SK-N-MC (cell line): ENCODE measurements around the gene ELMO1.

Experiments used
- DNase-seq: peaks from one replicate; pipeline ENCODE4 v3.0.0-alpha.2; 2011; ENCODE audit warnings: low read depth, low spot score
- H3K27ac ChIP-seq: fragments of 200-600 bp; sonication (generic); 2 replicates; pipeline ENCODE4 v1.5.1; 2016; ENCODE audit warnings: mixed run types
- H3K36me3 ChIP-seq: fragments of 200-600 bp; sonication (generic); 2 replicates; pipeline ENCODE4 v1.6.1; 2017; ENCODE audit warnings: antibody characterized with exemption, low read length, mixed read lengths; ENCODE audit not compliant: insufficient read depth
- H3K4me3 ChIP-seq: fragments of 200-600 bp; sonication (generic); 2 replicates; pipeline ENCODE4 v1.5.1; 2016
- H3K9ac ChIP-seq: fragments of 200-600 bp; sonication (generic); 2 replicates; pipeline ENCODE4 v1.8.0; 2017; ENCODE audit warnings: mixed run types, mixed read lengths; ENCODE audit not compliant: insufficient read length
- H3K9me3 ChIP-seq: fragments of 200-600 bp; sonication (generic); 2 replicates; pipeline ENCODE4 v1.6.1; 2017; ENCODE audit warnings: low read depth, mild to moderate bottlenecking, antibody characterized with exemption, low read length, moderate library complexity, mixed read lengths
- EZH2 ChIP-seq: fragments of 200-600 bp; sonication (generic); IDR thresholded peaks from one replicate; pipeline ENCODE4 v1.6.1; 2017; ENCODE audit warnings: antibody characterized with exemption
- FOXP2 ChIP-seq: optimal IDR thresholded peaks from 2 replicates; pipeline ENCODE3; 2011; ENCODE audit warnings: mild to moderate bottlenecking, moderate library complexity; ENCODE audit not compliant: insufficient read depth; ENCODE audit errors: extremely low read length, control extremely low read depth
- POLR2AphosphoS5 ChIP-seq: IDR thresholded peaks from 2 replicates; pipeline ENCODE4 v1.6.1; 2012; ENCODE audit warnings: mild to moderate bottlenecking, low read depth, low read length, borderline replicate concordance

ELMO1 gene

DNA sequence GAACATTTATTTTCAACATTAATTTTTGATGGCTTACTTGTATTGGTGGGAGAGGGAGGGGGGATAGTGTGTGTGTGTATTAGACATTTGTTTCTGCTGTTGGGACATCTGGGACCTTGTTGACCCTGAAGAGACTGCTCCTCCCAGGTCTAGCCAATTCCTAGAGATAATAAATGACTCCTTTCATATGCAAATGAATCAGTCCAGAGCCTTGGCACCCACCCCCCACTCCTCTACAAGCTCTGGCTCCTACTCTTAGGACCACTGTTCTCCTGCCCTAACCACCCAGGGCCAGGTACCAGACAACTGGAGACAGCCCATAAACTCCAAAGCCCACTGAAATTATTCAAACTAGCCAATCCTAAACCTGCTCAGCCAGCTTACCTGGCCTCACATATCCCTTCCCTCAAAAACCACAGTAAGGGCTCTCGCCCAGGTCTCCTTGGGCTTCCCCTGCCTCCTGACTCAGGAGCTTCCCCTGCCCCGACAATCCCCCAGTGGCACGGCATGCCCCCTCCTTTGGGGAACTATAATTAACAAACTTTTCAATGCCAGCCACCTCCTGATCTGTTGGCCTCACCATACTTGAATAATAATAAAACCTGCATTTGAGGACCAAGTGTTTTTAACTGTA lies 233.3 kb downstream of the ELMO1 start:
- no peaks in the 10 kb centered on the region for H3K36me3 ChIP-seq
- no peak for DNase-seq
- H3K9me3 ChIP-seq, result no peaks in the 10 kb centered on the region
- no peak overlapping the region for H3K27ac ChIP-seq
- H3K4me3 ChIP-seq, result no peak overlapping the region
- H3K9ac ChIP-seq, result no peak overlapping the region
- TF ChIP-seq EZH2, result no peak

DNA sequence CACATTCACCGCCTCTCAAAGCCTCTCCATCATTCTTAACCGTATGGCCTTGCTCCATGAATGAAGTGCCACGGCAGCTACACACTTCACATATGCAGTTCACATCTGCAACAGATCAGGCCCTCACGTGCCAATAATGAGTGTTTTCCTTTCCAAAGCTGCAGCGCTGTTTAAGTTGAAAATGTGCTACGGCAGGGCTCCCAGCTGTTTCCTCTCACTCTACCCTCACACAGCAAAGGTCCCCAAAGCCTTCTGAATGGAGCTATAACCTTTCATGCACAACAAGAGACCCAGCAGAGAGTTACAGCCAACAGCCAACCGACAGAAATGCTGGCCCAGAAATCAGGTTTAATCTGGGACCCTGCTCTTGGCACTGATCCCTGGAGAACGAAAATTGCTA lies 236.1 kb downstream of the ELMO1 start:
- H3K27ac ChIP-seq, result no peak overlapping the region
- H3K4me3 ChIP-seq, result no peak overlapping the region
- no peaks in the 10 kb centered on the region for H3K36me3 ChIP-seq
- H3K9ac ChIP-seq, result no peak overlapping the region
- no peak for DNase-seq
- no peaks in the 10 kb centered on the region for H3K9me3 ChIP-seq
- TF ChIP-seq EZH2 (no peak), POLR2AphosphoS5 (no peak), FOXP2 (no peak)

DNA sequence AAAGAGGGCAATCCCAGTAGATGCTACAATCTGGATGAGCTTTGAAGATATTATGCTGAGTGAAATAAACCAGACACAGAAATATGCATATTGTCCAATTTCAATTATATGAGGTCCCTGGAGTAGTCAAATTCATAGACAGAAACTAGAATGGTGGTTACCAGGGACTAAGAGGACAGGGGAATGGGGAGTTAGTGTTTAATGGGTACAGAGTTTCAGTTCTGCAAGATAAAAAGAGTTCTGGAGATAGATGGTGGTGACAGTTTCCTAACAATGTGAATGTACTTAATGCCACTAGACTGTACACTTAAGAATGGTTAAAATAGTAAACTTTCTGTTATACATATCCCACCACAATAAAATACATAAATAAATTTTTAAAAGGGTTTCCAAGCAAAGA lies 236.6 kb downstream of the ELMO1 start:
- no peak overlapping the region for H3K4me3 ChIP-seq
- no peak for TF ChIP-seq FOXP2
- DNase-seq, result no peak
- H3K9me3 ChIP-seq, result no peaks in the 10 kb centered on the region
- H3K9ac ChIP-seq, result no peak overlapping the region
- H3K36me3 ChIP-seq, result no peaks in the 10 kb centered on the region
- H3K27ac ChIP-seq, result no peak overlapping the region

DNA sequence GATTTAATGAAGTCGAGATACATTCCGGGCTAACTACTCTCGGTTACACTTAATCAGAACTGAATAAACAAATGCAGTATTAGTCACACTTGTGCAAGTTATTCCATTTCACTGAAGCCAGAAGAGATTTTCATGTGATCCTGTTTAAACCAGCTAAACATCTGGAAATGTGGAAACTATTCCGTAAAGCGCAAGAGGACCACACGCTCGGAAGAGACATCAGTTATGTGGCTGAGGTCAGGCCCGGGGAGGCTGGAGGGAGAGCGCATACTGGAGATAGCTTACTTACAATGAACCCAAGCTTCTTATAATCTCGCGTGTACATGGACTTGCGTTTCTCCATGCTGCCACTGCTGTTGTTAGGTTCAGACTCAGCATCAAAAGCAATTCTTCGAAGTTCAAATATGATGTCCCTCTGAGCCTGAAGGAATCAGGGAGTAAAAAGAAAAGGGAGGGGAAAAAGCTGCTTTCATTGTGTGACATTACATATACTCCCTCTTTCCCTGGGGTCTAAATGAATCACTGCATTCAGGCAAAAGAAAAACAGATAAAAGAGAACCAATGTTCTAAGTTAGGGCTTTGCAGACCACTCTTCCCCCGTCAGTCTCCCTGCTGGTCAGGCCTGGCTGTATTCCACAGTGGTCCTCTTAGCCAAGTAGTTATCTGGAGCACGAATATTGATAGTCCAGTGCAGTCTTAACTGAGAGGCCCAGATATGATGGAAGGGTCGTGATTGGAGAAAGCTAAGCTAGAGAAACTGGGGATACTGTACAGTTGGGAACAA lies 237.4 kb downstream of the ELMO1 start:
- no peaks in the 10 kb centered on the region for H3K36me3 ChIP-seq
- no peak for DNase-seq
- H3K9ac ChIP-seq, result no peak overlapping the region
- H3K27ac ChIP-seq, result no peak overlapping the region
- TF ChIP-seq EZH2, result no peak
- TF ChIP-seq FOXP2, result no peak
- TF ChIP-seq POLR2AphosphoS5, result no peak
- no peaks in the 10 kb centered on the region for H3K9me3 ChIP-seq
- H3K4me3 ChIP-seq, result no peak overlapping the region

DNA sequence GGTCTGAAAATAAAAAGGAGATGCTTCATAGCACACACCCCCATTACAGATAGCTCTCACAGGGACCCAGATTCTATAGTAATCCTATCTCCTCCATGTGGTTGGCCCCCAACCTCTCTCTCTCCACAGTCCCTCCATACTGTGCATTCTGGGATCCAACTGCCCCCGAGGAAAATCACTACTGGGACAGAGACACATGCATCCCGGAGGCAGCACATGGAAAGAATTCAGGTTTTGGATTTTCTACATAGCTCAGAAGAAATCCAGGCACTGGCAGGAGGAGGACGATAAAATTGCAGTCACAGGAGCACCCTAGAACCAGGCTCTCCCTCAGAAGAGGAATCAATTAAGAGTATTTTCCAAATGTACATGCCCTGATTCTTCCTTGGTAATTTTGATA lies 239.5 kb downstream of the ELMO1 start:
- Histone ChIP-seq H3K36me3 (no peaks in the 10 kb centered on the region), H3K27ac (no peak overlapping the region), H3K9me3 (no peaks in the 10 kb centered on the region), H3K9ac (no peak overlapping the region), H3K4me3 (no peak overlapping the region)
- TF ChIP-seq POLR2AphosphoS5, result no peak
- no peak for TF ChIP-seq EZH2
- TF ChIP-seq FOXP2, result no peak
- DNase-seq, result no peak

DNA sequence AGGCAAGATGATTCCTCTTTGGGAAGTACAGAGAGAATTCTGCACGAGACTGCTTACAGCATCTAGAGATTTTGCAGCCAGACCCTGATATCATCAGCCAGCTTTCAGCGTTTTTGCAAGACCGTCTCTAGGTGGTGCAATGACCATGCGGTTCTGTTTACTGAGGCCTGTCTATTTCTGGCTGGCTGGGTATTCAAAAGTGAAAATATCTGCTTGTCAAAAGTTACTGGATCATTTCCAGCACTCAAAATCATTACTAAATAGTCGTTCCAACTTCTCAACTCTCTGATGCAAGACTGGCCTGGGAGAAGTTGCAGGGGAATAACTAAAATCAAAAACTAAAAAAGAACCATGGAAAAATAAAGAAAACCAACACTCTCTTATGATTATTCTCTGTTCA lies 240.1 kb downstream of the ELMO1 start:
- no peaks in the 10 kb centered on the region for H3K36me3 ChIP-seq
- H3K27ac ChIP-seq, result no peak overlapping the region
- H3K4me3 ChIP-seq, result no peak overlapping the region
- no peaks in the 10 kb centered on the region for H3K9me3 ChIP-seq
- DNase-seq, result no peak
- TF ChIP-seq POLR2AphosphoS5 (no peak), EZH2 (no peak), FOXP2 (no peak)
- no peak overlapping the region for H3K9ac ChIP-seq

DNA sequence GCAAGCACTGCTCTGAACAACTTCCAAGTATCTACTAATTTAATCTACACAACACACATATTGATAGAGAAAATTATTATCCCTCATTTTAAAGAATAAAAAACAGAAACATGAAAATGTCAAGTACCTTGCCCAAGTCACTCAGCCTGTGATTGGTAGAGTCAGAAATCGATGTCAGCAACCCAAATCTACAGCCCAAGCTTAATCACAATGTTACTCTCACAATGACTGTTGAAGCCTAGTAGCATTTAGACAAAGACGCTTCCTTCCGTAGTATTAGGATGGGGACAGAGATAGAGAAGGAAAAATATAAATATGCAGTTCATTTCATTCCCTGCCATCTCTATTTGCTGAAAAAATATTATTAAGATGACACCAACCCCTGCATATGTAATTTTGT lies 242.5 kb downstream of the ELMO1 start:
- TF ChIP-seq FOXP2 (no peak), EZH2 (no peak), POLR2AphosphoS5 (no peak)
- no peak overlapping the region for H3K27ac ChIP-seq
- no peaks in the 10 kb centered on the region for H3K36me3 ChIP-seq
- no peak overlapping the region for H3K9ac ChIP-seq
- H3K4me3 ChIP-seq, result no peak overlapping the region
- H3K9me3 ChIP-seq, result no peaks in the 10 kb centered on the region
- no peak for DNase-seq

DNA sequence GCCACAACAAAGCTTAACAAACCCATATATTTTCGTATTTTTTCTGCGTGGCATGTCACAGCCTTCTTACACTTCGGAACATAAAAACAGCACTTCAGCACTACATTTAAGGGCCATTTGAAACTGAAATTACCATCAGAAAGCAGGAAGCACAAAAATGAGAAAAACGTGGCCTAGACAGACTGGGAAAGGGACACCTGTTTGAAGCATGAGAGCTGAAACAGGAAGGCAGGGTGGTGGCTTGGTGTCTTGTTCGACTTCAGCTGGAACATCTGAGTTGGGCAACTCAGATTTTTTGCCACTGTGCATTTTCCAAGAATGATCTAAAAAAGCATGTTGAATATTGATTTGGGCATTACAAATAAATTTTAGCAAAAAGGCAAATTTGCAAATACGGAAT lies 243.2 kb downstream of the ELMO1 start:
- H3K27ac ChIP-seq, result no peak overlapping the region
- DNase-seq, result no peak
- no peaks in the 10 kb centered on the region for H3K9me3 ChIP-seq
- H3K36me3 ChIP-seq, result no peaks in the 10 kb centered on the region
- TF ChIP-seq POLR2AphosphoS5 (no peak), EZH2 (no peak), FOXP2 (no peak)
- H3K9ac ChIP-seq, result no peak overlapping the region
- H3K4me3 ChIP-seq, result no peak overlapping the region

DNA sequence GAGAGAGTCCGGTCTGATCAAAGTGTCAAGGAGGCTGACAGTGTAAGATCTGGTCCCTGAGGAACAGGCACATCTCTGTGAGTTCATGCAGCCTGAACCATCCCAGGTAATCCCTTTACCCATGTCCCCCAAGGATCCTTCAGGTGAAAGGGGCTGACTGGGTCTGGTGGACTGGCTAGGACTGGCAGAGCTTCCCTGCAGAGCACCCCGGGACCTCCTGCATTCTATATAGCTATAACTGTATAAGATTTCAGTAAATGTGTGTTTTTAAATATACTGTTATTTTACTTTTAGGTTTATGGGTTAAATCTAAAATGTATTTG lies 246.8 kb downstream of the ELMO1 start:
- Histone ChIP-seq H3K9me3 (no peaks in the 10 kb centered on the region), H3K4me3 (no peak overlapping the region), H3K27ac (no peak overlapping the region), H3K9ac (no peak overlapping the region), H3K36me3 (no peaks in the 10 kb centered on the region)
- TF ChIP-seq EZH2, result no peak
- no peak for TF ChIP-seq POLR2AphosphoS5
- TF ChIP-seq FOXP2, result no peak
- DNase-seq, result no peak
